ENCODE measurements around the gene HCRTR1.

Gene HCRTR1

GRCh38 chr1:31607360-31607759 lies 10.1 kb upstream of the HCRTR1 start:
- Histone ChIP-seq H3K9me3 (ENCODE audit: insufficient read depth, low read depth, low read length) (no peaks in the 10 kb centered on the region), H3K27ac (ENCODE audit: low read depth, low read length) (no peak overlapping the region), H3K36me3 (ENCODE audit: insufficient read depth, low read length) (no peaks in the 10 kb centered on the region), H3K27me3 (ENCODE audit: insufficient read depth, low read length) (no peaks in the 10 kb centered on the region), H3K9ac (ENCODE audit: low read depth, low read length) (no peak overlapping the region), H3K4me1 (ENCODE audit: insufficient read depth, low read length) (no peaks in the 10 kb centered on the region), H3K4me3 (ENCODE audit: low read length) (no peak overlapping the region)
- 97% methylated on average over 4 of the region's 5 CpGs for WGBS

- Histone ChIP-seq H3K4me3 (ENCODE audit: low read length) (no peak overlapping the region), H3K27ac (ENCODE audit: low read depth, low read length) (no peak overlapping the region), H3K9ac (ENCODE audit: low read depth, low read length) (no peak overlapping the region), H3K4me1 (ENCODE audit: insufficient read depth, low read length) (peaks cover 4% of the 10 kb centered on the region; the same call in 1 of the 2 replicates), H3K36me3 (ENCODE audit: insufficient read depth, low read length) (no peaks in the 10 kb centered on the region), H3K27me3 (ENCODE audit: insufficient read depth, low read length) (no peaks in the 10 kb centered on the region), H3K9me3 (ENCODE audit: insufficient read depth, low read depth, low read length) (no peaks in the 10 kb centered on the region)
- 40% methylated on average over 1 of the region's 1 CpG for WGBS
These were observed 7.9 kb upstream of the HCRTR1 start for GRCh38 chr1:31609514-31610118.

- Histone ChIP-seq H3K9ac (ENCODE audit: low read depth, low read length) (no peak overlapping the region), H3K27ac (ENCODE audit: low read depth, low read length) (no peak overlapping the region), H3K27me3 (ENCODE audit: insufficient read depth, low read length) (peaks cover 39% of the 10 kb centered on the region), H3K4me1 (ENCODE audit: insufficient read depth, low read length) (peaks cover 7% of the 10 kb centered on the region; the same call in 1 of the 2 replicates), H3K36me3 (ENCODE audit: insufficient read depth, low read length) (no peaks in the 10 kb centered on the region), H3K4me3 (ENCODE audit: low read length) (no peak overlapping the region), H3K9me3 (ENCODE audit: insufficient read depth, low read depth, low read length) (no peaks in the 10 kb centered on the region)
- WGBS: 70% methylated on average over 8 of the region's 8 CpGs
These were observed 3.0 kb upstream of the HCRTR1 start for GRCh38 chr1:31614414-31615005.

GRCh38 chr1:31615414-31615813 lies 2.1 kb upstream of the HCRTR1 start:
- H3K27ac ChIP-seq (ENCODE audit: low read depth, low read length): no peak overlapping the region
- peaks cover 39% of the 10 kb centered on the region for H3K27me3 ChIP-seq (ENCODE audit: insufficient read depth, low read length)
- H3K4me1 ChIP-seq (ENCODE audit: insufficient read depth, low read length): peaks cover 7% of the 10 kb centered on the region; the same call in 1 of the 2 replicates
- WGBS: 91% methylated on average over 6 of the region's 6 CpGs
- no peak overlapping the region for H3K4me3 ChIP-seq (ENCODE audit: low read length)
- no peaks in the 10 kb centered on the region for H3K9me3 ChIP-seq (ENCODE audit: insufficient read depth, low read depth, low read length)
- no peaks in the 10 kb centered on the region for H3K36me3 ChIP-seq (ENCODE audit: insufficient read depth, low read length)
- no peak overlapping the region for H3K9ac ChIP-seq (ENCODE audit: low read depth, low read length)

- Histone ChIP-seq H3K9ac (ENCODE audit: low read depth, low read length) (no peak overlapping the region), H3K27ac (ENCODE audit: low read depth, low read length) (no peak overlapping the region), H3K4me1 (ENCODE audit: insufficient read depth, low read length) (peaks cover 7% of the 10 kb centered on the region; the same call in 1 of the 2 replicates), H3K4me3 (ENCODE audit: low read length) (no peak overlapping the region), H3K27me3 (ENCODE audit: insufficient read depth, low read length) (peaks cover 39% of the 10 kb centered on the region), H3K36me3 (ENCODE audit: insufficient read depth, low read length) (no peaks in the 10 kb centered on the region), H3K9me3 (ENCODE audit: insufficient read depth, low read depth, low read length) (no peaks in the 10 kb centered on the region)
- WGBS: 39% methylated on average over 2 of the region's 2 CpGs
These were observed 1.6 kb upstream of the HCRTR1 start for GRCh38 chr1:31615939-31616338.

GRCh38 chr1:31617916-31618746 lies 642 bp downstream of the HCRTR1 start:
- no peaks in the 10 kb centered on the region for H3K36me3 ChIP-seq (ENCODE audit: insufficient read depth, low read length)
- H3K9ac ChIP-seq (ENCODE audit: low read depth, low read length): peak overlapping the region; percentile 47; the same call in 1 of the 2 replicates
- H3K4me1 ChIP-seq (ENCODE audit: insufficient read depth, low read length): peaks cover 7% of the 10 kb centered on the region; the same call in 1 of the 2 replicates
- peaks cover 39% of the 10 kb centered on the region for H3K27me3 ChIP-seq (ENCODE audit: insufficient read depth, low read length)
- peak overlapping the region; percentile 66 for H3K4me3 ChIP-seq (ENCODE audit: low read length)
- H3K27ac ChIP-seq (ENCODE audit: low read depth, low read length): no peak overlapping the region
- H3K9me3 ChIP-seq (ENCODE audit: insufficient read depth, low read depth, low read length): no peaks in the 10 kb centered on the region
- WGBS: 11% methylated on average over 56 of the region's 56 CpGs

- H3K4me1 ChIP-seq (ENCODE audit: insufficient read depth, low read length): peaks cover 7% of the 10 kb centered on the region; the same call in 1 of the 2 replicates
- no peak overlapping the region for H3K27ac ChIP-seq (ENCODE audit: low read depth, low read length)
- no peak overlapping the region for H3K9ac ChIP-seq (ENCODE audit: low read depth, low read length)
- peaks cover 39% of the 10 kb centered on the region for H3K27me3 ChIP-seq (ENCODE audit: insufficient read depth, low read length)
- WGBS: 81% methylated on average over 23 of the region's 23 CpGs
- no peaks in the 10 kb centered on the region for H3K36me3 ChIP-seq (ENCODE audit: insufficient read depth, low read length)
- H3K4me3 ChIP-seq (ENCODE audit: low read length): no peak overlapping the region
- no peaks in the 10 kb centered on the region for H3K9me3 ChIP-seq (ENCODE audit: insufficient read depth, low read depth, low read length)
These were observed 1.7 kb downstream of the HCRTR1 start for GRCh38 chr1:31618916-31619846.

GRCh38 chr1:31620631-31621497 lies 3.4 kb downstream of the HCRTR1 start:
- Histone ChIP-seq H3K4me1 (ENCODE audit: insufficient read depth, low read length) (no peaks in the 10 kb centered on the region), H3K27ac (ENCODE audit: low read depth, low read length) (no peak overlapping the region), H3K9me3 (ENCODE audit: insufficient read depth, low read depth, low read length) (no peaks in the 10 kb centered on the region), H3K36me3 (ENCODE audit: insufficient read depth, low read length) (no peaks in the 10 kb centered on the region), H3K27me3 (ENCODE audit: insufficient read depth, low read length) (peaks cover 31% of the 10 kb centered on the region), H3K9ac (ENCODE audit: low read depth, low read length) (no peak overlapping the region), H3K4me3 (ENCODE audit: low read length) (no peak overlapping the region)
- 91% methylated on average over 20 of the region's 20 CpGs for WGBS

GRCh38 chr1:31621498-31621820 lies 4.0 kb downstream of the HCRTR1 start:
- Histone ChIP-seq H3K9ac (ENCODE audit: low read depth, low read length) (no peak overlapping the region), H3K27me3 (ENCODE audit: insufficient read depth, low read length) (peaks cover 25% of the 10 kb centered on the region), H3K4me3 (ENCODE audit: low read length) (no peak overlapping the region), H3K9me3 (ENCODE audit: insufficient read depth, low read depth, low read length) (no peaks in the 10 kb centered on the region), H3K4me1 (ENCODE audit: insufficient read depth, low read length) (no peaks in the 10 kb centered on the region), H3K27ac (ENCODE audit: low read depth, low read length) (no peak overlapping the region), H3K36me3 (ENCODE audit: insufficient read depth, low read length) (no peaks in the 10 kb centered on the region)
- 95% methylated on average over 5 of the region's 5 CpGs for WGBS
